GM21825 (cell line): ENCODE results near the gene INSL3.

ENCODE experiments used
- ATAC-seq: cut with Tn5 transposase; IDR thresholded peaks from one replicate; pipeline ENCODE4 v1.9.1; 2021; ENCODE audit warnings: mild to moderate bottlenecking, moderate library complexity; ENCODE audit not compliant: unreplicated experiment

The INSL3 gene

DNA sequence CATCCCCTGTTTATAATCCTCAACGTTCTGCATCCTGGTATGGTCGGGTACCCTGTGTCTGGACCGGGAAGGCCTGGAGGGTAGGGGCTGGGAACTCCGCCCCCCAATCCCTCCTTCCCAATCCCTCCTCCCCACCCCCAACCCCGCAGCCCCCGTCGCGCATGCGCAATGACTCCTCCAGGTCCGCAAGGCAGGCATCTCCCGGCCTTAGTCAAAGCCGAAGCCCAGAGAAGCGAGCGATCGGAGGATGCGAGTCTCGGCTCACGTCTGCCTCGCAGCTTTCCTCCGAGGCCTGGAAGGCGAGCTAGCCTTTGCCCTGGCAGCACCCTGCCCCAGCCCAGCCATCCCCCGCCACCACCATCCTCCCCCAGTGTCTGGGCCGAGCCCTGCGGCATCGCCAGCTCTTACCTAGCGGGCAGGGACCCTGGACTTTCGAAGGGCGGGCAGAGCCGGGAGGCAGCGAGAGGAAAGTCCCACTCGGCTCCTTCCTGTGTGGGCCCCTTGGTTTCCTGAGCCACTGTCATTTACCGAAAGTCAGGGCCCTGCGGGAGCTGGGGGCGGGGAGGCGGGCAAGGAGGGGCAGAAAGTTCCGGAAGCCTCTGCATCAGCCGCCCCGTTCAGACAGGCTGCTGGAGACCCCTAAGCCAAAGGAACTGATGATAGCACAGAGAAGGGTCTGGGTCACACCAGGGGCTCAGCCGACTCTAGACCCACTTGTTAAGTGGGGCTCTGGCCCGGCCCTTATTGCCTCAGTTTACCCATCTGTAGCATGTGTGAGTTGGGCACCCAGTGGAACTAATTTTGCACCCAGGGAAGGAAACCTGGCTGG is 26.4 kb upstream of the INSL3 start, which contains the start of gene JAK3:
JAK3 (minus strand) TSS at position 445 of the 829 bp plus-strand sequence. CDS start 3,565 bp downstream, outside the sequence.
- ATAC-seq: peak; percentile 64

GRCh38 chr19:17846146-17846545 is 24.8 kb upstream of the INSL3 start:
- ATAC-seq: no peak

GRCh38 chr19:17843908-17844490 is 22.7 kb upstream of the INSL3 start:
- ATAC-seq: no peak

GRCh38 chr19:17843292-17843827 is 22.0 kb upstream of the INSL3 start:
- ATAC-seq: no peak

DNA sequence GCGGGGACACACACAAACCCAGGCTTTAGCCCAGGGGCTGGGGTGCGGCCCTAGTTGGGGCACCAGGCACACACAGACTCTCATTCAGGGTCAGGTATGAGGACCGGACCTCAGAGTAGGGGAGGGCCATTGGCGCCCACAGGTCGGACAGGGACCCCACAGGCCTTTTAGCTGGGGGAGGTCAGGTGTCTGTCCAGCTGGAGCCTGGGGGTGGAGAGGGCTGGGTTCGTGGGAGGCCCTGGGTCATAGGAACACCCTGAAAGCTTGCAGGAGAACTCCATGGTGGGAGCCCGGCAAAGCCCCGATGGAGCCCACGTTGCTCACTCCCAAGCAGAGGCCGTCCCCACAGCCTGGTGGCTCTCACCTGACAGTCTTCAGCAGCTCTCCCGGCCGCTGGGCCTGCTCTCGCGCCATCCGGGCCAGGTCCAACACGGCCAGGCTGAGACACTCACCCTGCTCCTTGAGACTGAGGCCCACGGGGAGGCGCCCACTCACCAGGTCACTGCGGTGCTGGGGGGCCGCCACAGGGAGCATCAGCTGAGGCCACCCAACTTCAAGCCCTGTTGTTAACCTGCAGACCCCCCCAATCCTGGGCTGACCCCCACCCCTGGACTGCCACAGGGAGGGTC is 21.5 kb upstream of the INSL3 start:
- ATAC-seq: no peak

DNA sequence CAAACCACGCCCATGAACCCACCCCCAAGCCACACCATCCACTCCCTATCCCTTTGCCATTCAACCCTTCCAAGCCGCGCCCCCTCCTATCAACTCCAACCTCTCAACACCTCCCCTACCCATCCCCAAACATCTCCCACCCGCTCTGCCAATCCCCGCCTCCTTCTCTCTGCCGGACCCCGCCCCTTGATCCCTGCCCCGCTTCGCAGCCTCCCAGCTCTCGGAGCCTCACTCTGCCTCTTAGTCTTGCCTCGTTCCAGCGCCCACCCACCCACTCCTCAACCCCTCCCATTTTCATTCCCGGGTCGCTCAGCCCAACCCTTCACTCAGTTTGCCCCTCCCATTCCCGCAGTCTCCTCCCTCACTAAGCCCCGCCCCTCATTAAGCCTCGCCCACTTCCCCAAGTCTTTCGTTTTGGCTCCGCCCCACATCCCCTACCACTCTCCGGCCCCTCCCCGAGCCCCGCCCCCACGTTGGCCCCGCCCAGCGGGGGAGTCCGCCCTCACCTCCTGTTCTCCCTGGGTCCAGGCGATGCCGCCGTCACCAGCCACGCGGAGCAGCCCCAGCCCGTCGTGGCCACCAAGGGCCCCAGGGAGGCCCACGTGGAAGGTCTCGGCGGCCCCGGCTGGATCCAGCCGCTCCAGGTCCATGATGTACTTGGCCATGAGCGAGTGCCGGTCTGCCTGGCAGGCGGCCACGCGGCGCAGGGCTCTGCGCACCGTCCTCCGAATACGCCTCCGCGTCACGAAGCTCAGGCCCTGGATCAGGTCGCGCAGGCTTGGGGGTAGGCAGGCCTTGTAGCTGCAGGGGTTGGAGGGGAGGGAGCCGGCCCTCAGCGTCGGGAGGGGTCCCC is 20.7 kb upstream of the INSL3 start:
- ATAC-seq: no peak

- ATAC-seq: no peak
Measured at GRCh38 chr19:17841371-17841809, 20.1 kb upstream of the INSL3 start.

DNA sequence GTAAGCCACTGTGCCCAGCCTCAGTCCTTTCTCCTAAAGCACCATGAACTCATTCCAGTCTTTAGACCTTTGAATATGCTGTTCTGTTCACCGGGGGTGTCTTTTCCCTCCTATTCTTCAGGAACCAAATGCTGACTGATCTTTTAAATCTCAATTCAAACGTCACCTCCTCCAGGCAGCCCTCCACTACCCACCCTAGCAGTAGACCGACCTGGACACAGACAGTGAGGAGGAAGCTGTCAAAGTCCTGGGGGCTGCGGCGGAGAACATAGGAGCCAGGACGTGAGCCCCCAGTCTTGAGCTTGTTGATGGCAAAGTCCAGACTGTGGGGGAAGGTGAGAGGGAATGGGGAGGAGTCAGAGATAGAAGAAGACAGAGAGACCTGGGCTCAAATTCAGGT is 18.7 kb upstream of the INSL3 start:
- ATAC-seq: no peak

- no peak for ATAC-seq
Measured at GRCh38 chr19:17837972-17838371, 16.7 kb upstream of the INSL3 start.

DNA sequence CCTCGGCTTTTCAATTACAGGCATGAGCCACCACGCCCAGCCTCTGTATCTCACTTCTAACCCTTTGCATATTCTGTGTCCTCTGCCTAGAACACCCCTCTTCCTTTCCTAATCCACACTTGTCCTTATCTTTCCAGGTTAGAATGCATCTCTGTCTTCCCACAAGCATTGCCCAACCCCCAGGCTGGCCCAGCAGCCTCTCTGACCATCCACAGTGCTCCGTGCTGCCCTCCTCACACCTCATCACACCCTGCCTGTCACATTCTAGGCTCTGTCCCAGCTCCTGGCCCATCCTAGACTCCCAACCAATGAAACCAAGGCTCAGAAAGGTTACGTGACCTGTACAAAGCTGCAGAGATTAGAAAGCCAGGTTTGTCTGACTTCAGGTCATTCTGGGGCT is 15.2 kb upstream of the INSL3 start:
- no peak for ATAC-seq

GRCh38 chr19:17835182-17836006 is 14.1 kb upstream of the INSL3 start:
- ATAC-seq: no peak

DNA sequence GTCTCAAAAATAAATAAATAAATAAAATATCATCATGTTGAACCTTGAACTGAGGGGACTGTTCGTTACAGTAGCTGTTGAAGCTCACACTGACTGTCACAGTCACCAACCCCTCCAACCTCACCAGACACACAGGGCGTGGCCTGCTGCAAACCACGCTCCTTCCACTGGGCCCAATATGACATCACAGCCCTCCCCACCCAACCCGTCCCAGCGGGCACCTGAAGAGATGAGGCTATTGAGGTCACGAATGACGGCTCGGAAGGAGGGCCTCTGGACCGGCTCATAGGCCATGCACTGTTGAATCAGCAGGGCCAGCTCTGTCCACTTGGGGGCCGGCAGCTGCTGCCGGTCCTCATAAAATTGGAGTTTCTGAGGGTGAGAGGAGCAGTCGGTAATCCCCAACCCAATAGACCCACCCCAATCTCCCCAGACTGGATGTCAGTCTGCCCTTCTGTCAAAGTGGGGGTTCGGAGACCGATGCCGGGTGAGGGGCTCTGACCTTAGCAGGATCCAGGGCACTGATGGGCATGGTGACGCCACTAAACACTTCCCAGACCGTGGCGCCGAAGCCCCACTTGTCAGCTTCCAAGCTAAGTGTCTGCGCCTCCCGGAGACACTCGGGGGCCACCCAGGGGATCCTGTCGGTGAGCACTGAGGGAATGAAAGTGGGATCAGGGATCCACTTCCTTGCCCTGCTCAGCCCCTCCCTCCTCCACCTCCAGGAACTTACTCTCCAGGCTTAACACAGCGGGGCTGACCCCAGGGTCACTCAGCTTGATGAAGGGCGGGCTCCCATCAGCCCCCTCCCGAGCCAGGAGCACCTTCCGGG is 13.2 kb upstream of the INSL3 start:
- ATAC-seq: no peak

DNA sequence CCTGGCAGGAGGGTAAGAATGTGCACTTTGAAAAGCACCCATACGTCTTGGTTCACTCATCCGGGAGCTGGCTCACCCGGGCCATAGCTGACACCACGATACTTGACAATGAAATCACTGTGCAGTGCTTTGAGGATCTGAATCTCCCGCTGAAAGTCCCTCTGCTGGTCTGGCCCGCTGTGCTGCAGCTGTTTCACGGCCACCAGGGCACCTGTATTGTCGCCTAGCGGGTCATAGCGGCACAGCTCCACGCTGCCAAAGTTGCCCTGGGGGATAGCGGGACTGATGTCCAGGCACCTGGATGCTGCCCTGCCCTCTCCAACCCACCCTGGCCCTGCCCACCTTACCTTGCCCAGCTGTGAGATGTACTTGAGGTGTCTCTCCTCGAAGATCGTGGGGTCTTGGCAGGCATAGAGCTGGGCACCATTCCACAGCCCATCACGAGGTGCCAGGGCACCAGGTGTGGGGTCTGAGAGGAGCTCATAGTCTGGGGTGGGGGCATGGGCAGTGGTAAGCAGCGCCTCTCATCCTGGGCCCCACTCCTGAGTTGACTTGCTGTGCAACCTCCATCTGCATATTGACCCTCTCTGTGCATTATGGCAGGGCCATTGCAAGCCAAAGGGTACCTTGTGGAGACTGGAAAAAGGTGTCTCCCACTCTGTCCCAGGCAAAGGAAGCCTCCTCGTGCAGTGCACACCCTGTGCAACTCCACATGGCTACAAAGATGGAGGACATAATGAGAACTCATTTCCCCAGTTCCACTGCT is 11.3 kb upstream of the INSL3 start:
- ATAC-seq: no peak

DNA sequence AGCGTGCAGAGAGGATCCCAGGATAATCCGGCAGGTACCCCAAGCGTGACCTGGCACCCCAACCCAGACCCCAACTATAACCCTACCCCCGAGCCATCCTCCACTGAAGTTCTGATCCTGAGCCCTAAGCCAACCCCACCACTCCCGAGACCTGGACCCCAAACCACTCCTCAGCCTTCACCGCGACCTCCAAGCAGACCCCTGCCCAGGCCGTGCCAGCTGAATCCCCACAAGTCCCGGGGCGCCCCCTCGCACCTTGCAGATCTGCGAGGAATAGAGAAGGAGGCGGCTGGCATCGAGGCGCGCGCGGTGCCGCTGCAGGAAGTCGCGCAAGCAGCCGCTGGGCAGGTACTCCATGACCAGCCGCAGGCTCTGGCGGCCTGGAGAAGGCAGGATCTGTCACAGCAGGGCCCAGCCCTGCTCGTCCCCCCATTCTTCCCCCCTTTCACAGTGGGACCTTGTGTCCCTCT is 10.1 kb upstream of the INSL3 start:
- ATAC-seq: no peak

DNA sequence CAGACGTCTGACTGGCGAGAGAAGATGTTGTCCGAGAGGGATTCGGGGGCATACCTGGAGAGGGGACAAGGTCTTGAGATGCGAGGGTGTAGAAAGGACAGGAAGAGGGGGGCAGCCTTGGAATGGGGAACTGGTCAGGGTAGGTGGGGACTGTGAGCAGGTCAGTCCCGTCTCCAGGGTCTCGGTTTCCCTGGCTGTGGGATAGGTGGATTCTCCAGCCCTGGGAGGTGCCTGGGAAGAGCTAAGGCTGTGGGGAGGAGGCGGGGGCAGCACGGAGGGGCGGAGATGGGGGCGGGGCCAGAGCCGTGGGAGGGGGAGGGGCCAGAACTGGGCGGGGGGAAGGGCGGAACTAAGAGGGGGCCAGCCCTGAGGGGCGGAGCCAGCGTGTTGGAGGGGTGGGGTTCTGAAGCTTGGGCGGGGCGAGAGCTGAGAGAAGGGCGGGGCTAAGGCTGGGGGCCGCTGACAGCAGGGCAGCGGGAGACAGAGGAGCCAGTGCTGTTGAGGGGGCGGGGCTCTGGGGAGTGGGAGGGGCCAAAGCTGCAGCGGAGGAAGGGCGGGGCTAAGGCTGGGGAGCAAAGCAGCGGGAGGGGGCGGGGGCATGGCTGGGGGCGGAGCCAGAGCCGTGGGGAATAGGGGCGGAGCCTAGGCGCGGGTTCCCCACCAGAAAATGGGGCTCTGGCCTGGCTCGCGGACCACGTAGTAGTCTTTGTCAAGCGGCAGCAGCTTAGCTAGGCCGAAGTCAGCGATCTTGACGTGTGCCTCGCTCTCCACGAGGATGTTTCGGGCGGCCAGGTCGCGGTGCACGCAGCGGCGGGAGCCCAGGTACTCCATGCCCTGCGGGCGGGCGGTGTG is 9.5 kb upstream of the INSL3 start:
- no peak for ATAC-seq

DNA sequence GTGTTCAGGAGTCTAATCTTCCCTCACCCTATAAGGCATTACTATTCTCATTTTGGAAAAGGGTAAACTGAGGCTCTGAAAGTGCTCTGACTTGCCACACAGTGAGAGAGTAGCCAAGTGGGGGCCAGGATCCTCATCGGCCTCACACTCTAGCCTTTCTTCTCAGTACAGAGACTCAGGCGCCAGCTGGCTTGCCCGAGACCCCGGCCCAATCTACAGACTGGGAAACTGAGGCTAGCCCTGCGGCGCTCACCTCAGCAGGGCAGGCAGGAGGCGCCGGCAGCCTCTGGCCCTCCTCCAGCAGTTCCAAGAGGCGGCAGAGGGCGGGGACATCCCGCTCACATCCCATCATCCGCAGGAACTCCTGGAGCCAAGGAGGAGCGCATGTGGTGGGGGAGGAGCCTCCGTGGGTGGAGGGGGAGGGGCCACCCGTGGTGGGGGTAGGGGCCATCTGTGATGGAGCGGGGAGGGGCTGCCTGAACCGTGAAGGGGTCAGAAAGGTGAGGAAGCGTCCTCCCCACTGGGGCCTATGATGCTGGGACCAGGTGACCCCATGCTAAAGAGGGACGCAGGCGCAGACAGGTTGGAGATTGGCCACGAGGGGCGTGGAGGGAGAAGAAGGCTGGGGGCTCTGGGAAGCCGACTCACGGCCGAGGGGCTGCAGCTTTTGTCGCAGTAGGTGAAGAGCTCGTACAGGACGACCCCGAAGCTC is 8.7 kb upstream of the INSL3 start:
- ATAC-seq: no peak
